ENCODE results near the gene VSIG10. TPM values are rescaled to one million over a fixed set of nuclear protein-coding genes. Genes with fewer than 3 reads are reported as not detected.
"Not testable (repeated sequence)": the region's sequence is repeated elsewhere in the genome, so short reads cannot be mapped to it uniquely, and the experiment has no call there.

VSIG10 gene, protein sequence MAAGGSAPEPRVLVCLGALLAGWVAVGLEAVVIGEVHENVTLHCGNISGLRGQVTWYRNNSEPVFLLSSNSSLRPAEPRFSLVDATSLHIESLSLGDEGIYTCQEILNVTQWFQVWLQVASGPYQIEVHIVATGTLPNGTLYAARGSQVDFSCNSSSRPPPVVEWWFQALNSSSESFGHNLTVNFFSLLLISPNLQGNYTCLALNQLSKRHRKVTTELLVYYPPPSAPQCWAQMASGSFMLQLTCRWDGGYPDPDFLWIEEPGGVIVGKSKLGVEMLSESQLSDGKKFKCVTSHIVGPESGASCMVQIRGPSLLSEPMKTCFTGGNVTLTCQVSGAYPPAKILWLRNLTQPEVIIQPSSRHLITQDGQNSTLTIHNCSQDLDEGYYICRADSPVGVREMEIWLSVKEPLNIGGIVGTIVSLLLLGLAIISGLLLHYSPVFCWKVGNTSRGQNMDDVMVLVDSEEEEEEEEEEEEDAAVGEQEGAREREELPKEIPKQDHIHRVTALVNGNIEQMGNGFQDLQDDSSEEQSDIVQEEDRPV
- total RNA-seq: 26.1 TPM

- DNase-seq (ENCODE audit: low read depth in 2 of 3, low spot score in 2 of 3): peak in 2 of 3 donors; percentile 33 to 51
These were observed at the start of gene VSIG10 for GRCh38 chr12:118103601-118104382. Gene VSIG10 (minus strand): TSS chr12:118104011. CDS start chr12:118103671, 340 bp downstream.

GRCh38 chr12:118151755-118152154, 47.9 kb upstream of the VSIG10 start:
- no peak for DNase-seq (ENCODE audit: low read depth in 2 of 3, low spot score in 2 of 3)

- no peak for DNase-seq (ENCODE audit: low read depth in 2 of 3, low spot score in 2 of 3)
These were observed 46.8 kb upstream of the VSIG10 start for GRCh38 chr12:118150625-118151024.

DNA sequence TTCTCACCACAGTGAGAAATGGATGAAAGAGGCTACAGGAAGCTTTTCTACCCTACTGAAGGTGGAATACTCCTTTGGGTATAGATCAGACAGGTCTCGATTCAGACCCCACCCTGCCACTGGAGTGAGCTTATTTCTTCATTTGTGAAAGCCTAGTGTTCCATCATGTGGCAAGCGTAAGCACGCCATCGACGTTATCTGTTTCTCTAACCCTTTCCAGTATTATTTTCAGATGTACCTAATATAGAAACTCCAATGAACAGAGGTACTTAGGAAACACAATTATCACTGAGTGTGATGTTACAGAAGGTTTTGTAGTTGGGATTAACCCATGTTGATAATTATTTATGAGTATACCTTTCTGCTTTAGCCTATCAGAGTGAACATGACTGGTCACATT, 44.5 kb upstream of the VSIG10 start:
- no peak for DNase-seq (ENCODE audit: low read depth in 2 of 3, low spot score in 2 of 3)

DNA sequence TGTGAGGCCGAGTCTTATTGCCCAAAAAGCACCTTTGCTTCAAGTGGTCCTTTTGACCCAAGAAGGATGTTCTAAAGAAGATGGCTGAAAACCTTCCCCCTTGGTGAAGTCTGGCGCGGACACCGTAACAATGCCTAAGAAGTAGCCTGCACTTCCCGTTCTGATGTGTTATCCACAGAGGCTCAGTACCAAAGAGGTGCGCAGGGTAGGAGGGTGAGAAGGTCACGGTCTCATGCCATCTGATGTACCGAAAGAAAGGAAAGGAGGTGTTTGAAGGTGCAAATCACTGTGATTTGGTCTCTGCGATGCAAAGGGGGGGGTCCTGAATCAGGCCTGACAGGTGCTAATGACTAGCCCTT, 42.0 kb upstream of the VSIG10 start:
- DNase-seq (ENCODE audit: low read depth in 2 of 3, low spot score in 2 of 3): no peak

- no peak for DNase-seq (ENCODE audit: low read depth in 2 of 3, low spot score in 2 of 3)
These were observed 41.4 kb upstream of the VSIG10 start for GRCh38 chr12:118145113-118145797.

DNA sequence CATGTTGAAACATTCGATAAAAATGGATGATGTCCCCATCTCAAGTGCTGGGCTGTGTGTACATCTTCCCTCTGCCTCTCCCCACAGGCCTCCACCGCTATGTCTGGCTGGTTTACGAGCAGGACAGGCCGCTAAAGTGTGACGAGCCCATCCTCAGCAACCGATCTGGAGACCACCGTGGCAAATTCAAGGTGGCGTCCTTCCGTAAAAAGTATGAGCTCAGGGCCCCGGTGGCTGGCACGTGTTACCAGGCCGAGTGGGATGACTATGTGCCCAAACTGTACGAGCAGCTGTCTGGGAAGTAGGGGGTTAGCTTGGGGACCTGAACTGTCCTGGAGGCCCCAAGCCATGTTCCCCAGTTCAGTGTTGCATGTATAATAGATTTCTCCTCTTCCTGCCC, 40.7 kb upstream of the VSIG10 start:
- DNase-seq (ENCODE audit: low read depth in 2 of 3, low spot score in 2 of 3): no peak

DNA sequence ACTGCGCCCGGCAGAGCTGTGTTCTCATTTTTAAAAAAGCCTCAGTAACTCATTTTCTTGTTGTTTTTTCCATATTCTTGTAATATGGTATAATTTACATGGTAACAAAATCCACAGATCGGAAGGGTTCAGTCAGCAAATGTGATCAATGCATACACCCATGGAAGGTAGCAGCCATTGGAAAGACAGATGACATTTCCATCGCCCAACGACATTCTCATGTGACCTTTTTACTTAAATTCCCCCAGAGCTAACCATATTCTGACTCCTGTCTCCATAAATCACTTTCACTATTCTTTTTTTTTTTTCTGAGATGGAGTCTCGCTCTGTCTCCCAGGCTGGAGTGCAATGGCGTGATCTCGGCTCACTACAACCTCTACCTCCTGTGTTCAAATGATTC, 37.0 kb upstream of the VSIG10 start:
- DNase-seq (ENCODE audit: low read depth in 2 of 3, low spot score in 2 of 3): no peak

DNA sequence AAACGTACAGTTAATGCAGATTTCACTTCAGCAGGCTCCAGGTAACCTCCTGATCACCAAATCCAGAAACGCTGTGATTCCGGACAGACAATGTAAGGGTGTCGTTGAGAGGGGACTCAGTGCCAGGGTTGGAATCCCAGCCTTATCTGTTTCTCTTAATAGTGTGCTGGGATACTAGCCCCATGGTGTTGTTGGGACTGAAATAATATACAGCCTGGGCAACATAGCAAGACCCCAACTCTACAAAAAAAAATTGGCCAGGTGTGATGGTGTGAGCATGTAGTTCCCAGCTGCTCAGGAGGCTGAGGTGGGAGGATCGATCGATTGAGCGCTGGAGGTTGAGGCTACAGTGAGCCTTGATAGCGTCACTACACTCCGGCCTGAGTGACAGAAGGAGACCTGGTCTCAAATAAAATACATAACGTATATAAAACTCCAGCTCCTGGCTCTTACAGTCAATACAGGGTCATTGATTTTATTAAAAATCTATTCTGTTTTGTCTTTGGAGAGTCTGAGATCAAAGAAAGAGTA, 33.4 kb upstream of the VSIG10 start:
- DNase-seq (ENCODE audit: low read depth in 2 of 3, low spot score in 2 of 3): no peak

- peak in 2 of 3 donors; percentile 37 to 59 for DNase-seq (ENCODE audit: low read depth in 2 of 3, low spot score in 2 of 3)
These were observed 32.8 kb upstream of the VSIG10 start for GRCh38 chr12:118136559-118137003.

DNA sequence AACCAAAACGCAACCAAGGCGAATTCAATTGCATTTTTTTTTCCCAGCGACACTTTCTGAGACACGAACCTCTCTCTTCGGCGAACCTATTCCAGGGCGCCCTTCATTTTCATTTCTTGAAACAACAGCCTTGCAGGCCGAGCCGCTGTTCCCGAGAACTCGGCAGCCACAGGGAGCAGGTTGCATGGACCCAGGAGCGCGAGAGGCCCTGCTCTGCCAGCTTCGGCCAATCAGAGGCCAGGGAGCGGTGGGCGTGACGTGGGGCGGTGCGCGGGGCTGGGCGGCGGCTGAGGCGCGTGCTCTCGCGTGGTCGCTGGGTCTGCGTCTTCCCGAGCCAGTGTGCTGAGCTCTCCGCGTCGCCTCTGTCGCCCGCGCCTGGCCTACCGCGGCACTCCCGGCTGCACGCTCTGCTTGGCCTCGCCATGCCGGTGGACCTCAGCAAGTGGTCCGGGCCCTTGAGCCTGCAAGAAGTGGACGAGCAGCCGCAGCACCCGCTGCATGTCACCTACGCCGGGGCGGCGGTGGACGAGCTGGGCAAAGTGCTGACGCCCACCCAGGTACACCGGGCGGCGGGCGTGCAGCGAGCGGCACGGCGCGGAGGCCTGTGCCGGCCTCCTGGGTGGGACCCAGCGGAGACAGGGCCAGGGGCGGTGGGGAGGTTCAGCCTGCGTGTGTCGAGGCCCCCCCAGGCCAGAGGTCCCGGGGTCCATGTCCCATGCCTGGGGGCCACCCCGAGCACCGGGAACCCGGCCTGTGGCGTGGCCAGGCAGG, 32.2 kb upstream of the VSIG10 start, which contains the start of gene PEBP1:
Gene PEBP1, plus strand, starts transcription at position 337 of the 771 bp plus-strand sequence. Its CDS starts 86 bp downstream, at position 423.
- DNase-seq (ENCODE audit: low read depth in 2 of 3, low spot score in 2 of 3): peak; percentile 70 to 91 (median 88)

DNA sequence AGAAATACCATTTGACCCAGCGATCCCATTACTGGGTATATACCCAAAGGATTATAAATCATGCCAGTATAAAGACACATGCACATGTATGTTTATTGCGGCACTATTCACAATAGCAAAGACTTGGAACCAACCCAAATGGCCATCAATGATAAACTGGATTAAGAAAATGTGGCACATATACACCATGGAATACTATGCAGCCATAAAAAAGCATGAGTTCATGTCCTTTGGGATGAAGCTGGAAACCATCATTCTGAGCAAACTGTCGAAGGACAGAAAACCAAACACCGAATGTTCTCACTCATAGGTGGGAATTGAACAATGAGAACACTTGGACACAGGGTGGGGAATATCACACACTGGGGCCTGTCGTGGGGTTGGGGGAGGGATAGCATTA, 25.6 kb upstream of the VSIG10 start:
- not testable (repeated sequence) for DNase-seq (ENCODE audit: low read depth in 2 of 3, low spot score in 2 of 3)

- no peak for DNase-seq (ENCODE audit: low read depth in 2 of 3, low spot score in 2 of 3)
These were observed 24.1 kb upstream of the VSIG10 start for GRCh38 chr12:118127867-118128266.

DNA sequence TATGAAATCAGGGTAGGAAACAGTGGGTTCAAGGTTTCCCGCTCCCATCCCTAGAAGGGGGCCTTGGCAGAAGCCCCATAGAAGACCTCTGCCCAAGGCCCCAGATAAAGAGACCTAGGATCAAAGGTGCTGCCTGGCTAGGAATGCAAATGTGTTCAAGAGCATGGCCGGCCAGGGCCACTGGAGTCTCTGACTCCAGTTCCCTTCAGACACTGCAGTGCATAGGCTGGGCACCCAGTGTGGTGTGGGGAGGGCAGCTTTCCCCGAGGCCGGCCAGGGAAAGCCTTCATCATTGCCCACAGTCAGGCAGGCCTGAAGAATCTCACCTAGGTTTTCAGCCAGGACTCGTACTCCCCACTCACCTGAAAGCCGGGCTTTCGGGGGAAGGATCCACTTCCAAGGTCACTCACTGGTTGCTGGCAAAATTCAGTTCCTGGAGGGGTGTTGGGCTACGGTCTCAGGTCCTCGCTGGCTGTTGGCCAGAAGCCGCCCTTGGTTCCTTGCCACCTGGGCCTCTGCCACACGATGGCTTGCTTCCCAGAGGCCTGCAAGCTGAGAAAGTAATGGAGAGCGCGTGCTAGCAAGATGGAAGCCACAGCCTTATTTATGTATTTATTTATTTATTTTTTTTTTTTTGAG, 22.4 kb upstream of the VSIG10 start:
- DNase-seq (ENCODE audit: low read depth in 2 of 3, low spot score in 2 of 3): no peak

- no peak for DNase-seq (ENCODE audit: low read depth in 2 of 3, low spot score in 2 of 3)
These were observed 21.9 kb upstream of the VSIG10 start for GRCh38 chr12:118125743-118126118.

- DNase-seq (ENCODE audit: low read depth in 2 of 3, low spot score in 2 of 3): no peak
These were observed 20.6 kb upstream of the VSIG10 start for GRCh38 chr12:118124333-118124874.

DNA sequence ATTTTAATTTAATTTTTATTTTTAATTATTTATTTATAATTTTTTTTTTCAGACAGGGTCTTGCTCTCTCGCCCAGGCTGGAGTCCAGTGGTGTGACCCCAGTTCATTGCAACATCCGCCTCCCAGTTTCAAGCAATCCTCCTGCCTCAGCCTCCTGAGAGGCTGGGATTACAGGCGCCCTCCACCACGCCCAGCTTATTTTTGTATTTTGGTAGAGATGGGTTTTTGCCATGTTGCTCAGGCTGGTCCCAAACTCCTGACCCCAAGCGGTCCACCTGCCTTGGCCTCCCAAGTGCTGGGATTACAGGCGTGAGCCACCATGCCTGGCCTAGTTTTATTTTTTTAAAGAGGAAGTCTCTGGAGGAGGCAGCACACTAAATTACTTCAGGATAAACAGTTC, 18.5 kb upstream of the VSIG10 start:
- no peak for DNase-seq (ENCODE audit: low read depth in 2 of 3, low spot score in 2 of 3)

DNA sequence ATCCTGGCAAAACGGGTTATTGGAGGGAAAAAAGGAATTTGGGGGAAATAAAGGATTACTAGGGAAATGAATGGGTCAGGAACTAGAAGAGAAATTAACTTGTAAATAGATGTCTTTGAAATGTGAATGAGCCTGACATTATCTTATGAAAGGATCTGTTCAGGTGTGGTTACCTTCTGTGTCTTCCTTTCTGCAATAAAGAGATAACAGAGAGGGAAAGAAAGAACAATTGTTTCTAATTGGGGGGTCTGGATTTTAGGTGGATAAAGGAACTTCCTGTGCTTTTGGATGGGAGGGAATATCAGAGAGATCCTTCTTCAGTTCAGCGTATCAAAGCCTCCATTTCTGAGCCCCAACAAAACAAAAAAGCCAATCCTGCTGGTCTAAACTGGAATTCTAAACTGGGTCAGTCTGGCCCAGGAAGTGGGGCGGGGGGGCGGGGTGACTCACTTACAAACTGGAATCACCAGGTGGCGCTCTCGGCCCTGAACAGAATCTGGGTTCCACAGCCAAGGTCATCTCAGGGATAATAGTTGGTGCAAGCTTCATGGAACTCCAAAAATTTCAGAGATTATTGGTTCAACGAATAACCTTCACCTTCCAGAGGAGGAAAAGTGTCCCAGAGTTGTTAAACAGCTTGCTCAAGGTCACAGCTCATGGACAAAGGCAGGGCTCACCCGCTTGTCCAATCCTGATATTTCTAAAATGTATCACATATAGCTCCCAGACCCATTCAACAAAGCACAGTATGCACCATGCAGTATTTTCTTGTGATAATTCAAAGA, 17.0 kb upstream of the VSIG10 start:
- DNase-seq (ENCODE audit: low read depth in 2 of 3, low spot score in 2 of 3): peak in 2 of 3 donors; percentile 40 to 60

Data from hematopoietic multipotent progenitor cell (in vitro differentiated cells).